H9 (cell line): Measurements from ENCODE around the gene CYP27B1. TPM values are rescaled to one million over a fixed set of nuclear protein-coding genes. Genes with fewer than 3 reads are reported as not detected.
A peak's percentile ranks its signal among the peaks of the same experiment; 100 is the strongest.

Source experiments
- DNase-seq: peaks from one replicate; pipeline ENCODE4 v3.0.0-alpha.2; 2017
- H2AFZ ChIP-seq: one replicate; pipeline ENCODE4 v1.6.1; 2013; ENCODE audit warnings: mild to moderate bottlenecking, low read length, control low read depth, moderate library complexity
- H2AK5ac ChIP-seq: 2 replicates; pipeline ENCODE4 v1.6.1; 2013; ENCODE audit warnings: low read length, control low read depth, mixed read lengths; ENCODE audit not compliant: insufficient read length
- H2BK120ac ChIP-seq: one replicate; pipeline ENCODE4 v1.6.1; 2013; ENCODE audit warnings: low read depth, mild to moderate bottlenecking, low read length, control low read depth, inconsistent platforms; ENCODE audit not compliant: poor library complexity, severe bottlenecking
- H2BK12ac ChIP-seq: 2 replicates; pipeline ENCODE4 v1.6.1; 2013; ENCODE audit warnings: low read length, control low read depth, mixed read lengths, low read depth; ENCODE audit not compliant: insufficient read length
- H2BK15ac ChIP-seq: 2 replicates; pipeline ENCODE4 v1.6.1; 2013; ENCODE audit warnings: low read depth, low read length, control low read depth
- H2BK20ac ChIP-seq: one replicate; pipeline ENCODE4 v1.6.1; 2013; ENCODE audit warnings: low read depth, mild to moderate bottlenecking, low read length, control low read depth, inconsistent platforms; ENCODE audit not compliant: poor library complexity, severe bottlenecking
- H2BK5ac ChIP-seq: 2 replicates; pipeline ENCODE4 v1.6.1; 2013; ENCODE audit warnings: low read length, control low read depth, mixed read lengths; ENCODE audit not compliant: insufficient read length
- H3K14ac ChIP-seq: 2 replicates; pipeline ENCODE4 v1.6.1; 2013; ENCODE audit warnings: low read length, control low read depth; ENCODE audit not compliant: insufficient read depth
- H3K18ac ChIP-seq: 2 replicates; pipeline ENCODE4 v1.6.1; 2013; ENCODE audit warnings: low read depth, mild to moderate bottlenecking, mixed read lengths, low read length, control low read depth; ENCODE audit not compliant: insufficient read length
- H3K23ac ChIP-seq: 2 replicates; pipeline ENCODE4 v1.6.1; 2013; ENCODE audit warnings: low read length, control low read depth, mixed read lengths, low read depth; ENCODE audit not compliant: insufficient read length
- H3K23me2 ChIP-seq: 2 replicates; pipeline ENCODE4 v1.6.1; 2013; ENCODE audit warnings: low read depth, mild to moderate bottlenecking, mixed read lengths, low read length, control low read depth; ENCODE audit not compliant: insufficient read length, poor library complexity, severe bottlenecking
- H3K27ac ChIP-seq: 2 replicates; pipeline ENCODE4 v1.5.1; 2013; ENCODE audit warnings: low read length, control low read depth, mixed read lengths, low read depth; ENCODE audit not compliant: insufficient read length
- H3K27me3 ChIP-seq: 2 replicates; pipeline ENCODE4 v1.6.1; 2013; ENCODE audit warnings: low read length, control low read depth, inconsistent platforms; ENCODE audit not compliant: insufficient read depth
- H3K4ac ChIP-seq: 2 replicates; pipeline ENCODE4 v1.6.1; 2013; ENCODE audit warnings: low read depth, mild to moderate bottlenecking, control low read depth, inconsistent platforms, low read length, moderate library complexity
- H3K4me1 ChIP-seq: 2 replicates; pipeline ENCODE4 v1.6.1; 2013; ENCODE audit warnings: low read length, control low read depth, inconsistent platforms; ENCODE audit not compliant: insufficient read depth
- H3K4me2 ChIP-seq: 2 replicates; pipeline ENCODE4 v1.6.1; 2013; ENCODE audit warnings: low read length, control low read depth, mixed read lengths; ENCODE audit not compliant: insufficient read length, insufficient read depth
- H3K56ac ChIP-seq: 2 replicates; pipeline ENCODE4 v1.6.1; 2013; ENCODE audit warnings: low read depth, mild to moderate bottlenecking, mixed read lengths, low read length, control low read depth; ENCODE audit not compliant: insufficient read length
- H3K79me1 ChIP-seq: 2 replicates; pipeline ENCODE4 v1.6.1; 2013; ENCODE audit warnings: low read depth, mild to moderate bottlenecking, moderate library complexity, low read length, control low read depth, inconsistent platforms; ENCODE audit not compliant: insufficient read depth, poor library complexity, severe bottlenecking
- H3K79me2 ChIP-seq: 2 replicates; pipeline ENCODE4 v1.6.1; 2013; ENCODE audit warnings: low read length, control low read depth, inconsistent platforms; ENCODE audit not compliant: insufficient read depth
- H3K9ac ChIP-seq: 2 replicates; pipeline ENCODE4 v1.6.1; 2013; ENCODE audit warnings: low read length, control low read depth, mixed read lengths; ENCODE audit not compliant: insufficient read length; ENCODE audit errors: extremely low read depth
- H3K9me3 ChIP-seq: one replicate; pipeline ENCODE4 v1.6.1; 2013; ENCODE audit warnings: low read depth, low read length, inconsistent platforms; ENCODE audit not compliant: control insufficient read depth
- H3T11ph ChIP-seq: one replicate; pipeline ENCODE4 v1.6.1; 2013; ENCODE audit warnings: mild to moderate bottlenecking, low read length, control low read depth, inconsistent platforms
- H4K20me1 ChIP-seq: one replicate; pipeline ENCODE4 v1.6.1; 2013; ENCODE audit not compliant: control insufficient read depth, insufficient read length, insufficient read depth
- H4K5ac ChIP-seq: 2 replicates; pipeline ENCODE4 v1.6.1; 2013; ENCODE audit warnings: low read depth, mild to moderate bottlenecking, mixed read lengths, low read length, control low read depth; ENCODE audit not compliant: insufficient read length
- H4K8ac ChIP-seq: replicated peaks from 2 replicates; pipeline ENCODE4 v1.6.1; 2013; ENCODE audit warnings: low read length, control low read depth, mixed read lengths, low read depth; ENCODE audit not compliant: insufficient read length
- H4K91ac ChIP-seq: 2 replicates; pipeline ENCODE4 v1.6.1; 2013; ENCODE audit warnings: low read depth, mild to moderate bottlenecking, moderate library complexity, mixed read lengths, low read length, control low read depth; ENCODE audit not compliant: insufficient read length
- H3K27ac Mint-ChIP-seq, 3 experiments: 2 replicates in 2 of 3; 3 replicates in 1 of 3; pipeline ENCODE4 v1.8.0; 2020 to 2021; ENCODE audit warnings: mixed read lengths in 3 of 3, mild to moderate bottlenecking in 1 of 3, moderate library complexity in 1 of 3
- H3K27me3 Mint-ChIP-seq: 2 replicates; pipeline ENCODE4 v1.8.0; 2021; ENCODE audit warnings: low read depth, mild to moderate bottlenecking, moderate library complexity, mixed read lengths
- H3K36me3 Mint-ChIP-seq, 3 experiments: 2 replicates in 2 of 3; 3 replicates in 1 of 3; pipeline ENCODE4 v1.8.0; 2020 to 2021; ENCODE audit warnings: low read depth in 3 of 3, mixed read lengths in 3 of 3; ENCODE audit not compliant: insufficient read depth in 1 of 3
- H3K4me1 Mint-ChIP-seq, 2 experiments: 2 replicates each; pipeline ENCODE4 v1.8.0; 2020; ENCODE audit warnings: mixed read lengths in 2 of 2
- H3K4me3 Mint-ChIP-seq, 2 experiments: 2 replicates in 1 of 2; 3 replicates in 1 of 2; pipeline ENCODE4 v1.8.0; 2020 to 2021; ENCODE audit warnings: mild to moderate bottlenecking in 2 of 2, mixed read lengths in 2 of 2, moderate library complexity in 1 of 2
- H3K9me3 Mint-ChIP-seq, 2 experiments: 2 replicates in 1 of 2; 3 replicates in 1 of 2; pipeline ENCODE4 v1.8.0; 2020; ENCODE audit warnings: mild to moderate bottlenecking in 2 of 2, mixed read lengths in 2 of 2, moderate library complexity in 1 of 2
- WGBS: extraction: QIAGEN DNeasy Blood & Tissue Kit; methylation state at CpG from one replicate; pipeline ENCODE4 v1.1.7; 2013; ENCODE audit warnings: missing lambda C conversion rate, low lambda C conversion rate, mixed read lengths; ENCODE audit not compliant: insufficient read length; ENCODE audit errors: extremely low coverage; 5-methylcytosine and 5-hydroxymethylcytosine counted together
- total RNA-seq: library from RNA; stranded (reverse); gene quantifications from 2 replicates; pipeline ENCODE4 v1.2.1, GENCODE V29; 2021
- TF ChIP-seq, protein P1 (sequence below): fragments of 200-600 bp; sonication (generic); conservative IDR thresholded peaks from 3 replicates; pipeline ENCODE4 v1.8.0; 2021; ENCODE audit warnings: antibody characterized with exemption, mild to moderate bottlenecking

CYP27B1 gene
- total RNA-seq, 1 experiment from 2014 or later, result 6.1 TPM

DNA sequence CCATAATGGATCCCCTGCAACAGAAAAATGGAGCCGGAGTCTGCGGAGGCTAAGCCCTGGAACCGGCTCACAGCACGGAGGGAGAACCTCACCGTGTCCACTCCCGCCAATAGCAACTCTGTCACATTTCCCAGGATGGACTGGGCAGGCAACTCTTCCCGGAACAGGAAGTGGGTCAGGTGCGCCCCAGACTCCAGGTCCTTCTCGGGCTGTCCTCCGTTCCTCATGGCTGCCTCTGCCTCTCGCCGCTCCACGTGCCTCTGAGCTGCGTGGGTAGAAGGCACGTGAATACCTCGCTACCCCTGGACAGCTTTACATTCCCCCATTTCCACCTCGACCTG is 2.2 kb downstream of the CYP27B1 start:
- TF ChIP-seq, protein P1, sequence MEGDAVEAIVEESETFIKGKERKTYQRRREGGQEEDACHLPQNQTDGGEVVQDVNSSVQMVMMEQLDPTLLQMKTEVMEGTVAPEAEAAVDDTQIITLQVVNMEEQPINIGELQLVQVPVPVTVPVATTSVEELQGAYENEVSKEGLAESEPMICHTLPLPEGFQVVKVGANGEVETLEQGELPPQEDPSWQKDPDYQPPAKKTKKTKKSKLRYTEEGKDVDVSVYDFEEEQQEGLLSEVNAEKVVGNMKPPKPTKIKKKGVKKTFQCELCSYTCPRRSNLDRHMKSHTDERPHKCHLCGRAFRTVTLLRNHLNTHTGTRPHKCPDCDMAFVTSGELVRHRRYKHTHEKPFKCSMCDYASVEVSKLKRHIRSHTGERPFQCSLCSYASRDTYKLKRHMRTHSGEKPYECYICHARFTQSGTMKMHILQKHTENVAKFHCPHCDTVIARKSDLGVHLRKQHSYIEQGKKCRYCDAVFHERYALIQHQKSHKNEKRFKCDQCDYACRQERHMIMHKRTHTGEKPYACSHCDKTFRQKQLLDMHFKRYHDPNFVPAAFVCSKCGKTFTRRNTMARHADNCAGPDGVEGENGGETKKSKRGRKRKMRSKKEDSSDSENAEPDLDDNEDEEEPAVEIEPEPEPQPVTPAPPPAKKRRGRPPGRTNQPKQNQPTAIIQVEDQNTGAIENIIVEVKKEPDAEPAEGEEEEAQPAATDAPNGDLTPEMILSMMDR, result no peak
- Histone ChIP-seq H3K56ac (no peak overlapping the region), H3K4me2 (peak overlapping the region; percentile 80), H3K4me1 (peaks cover 3% of the 10 kb centered on the region; the same call in 1 of the 2 replicates), H3K79me1 (no peaks in the 10 kb centered on the region), H3K27ac (no peak overlapping the region), H4K91ac (no peak overlapping the region), H2BK15ac (no peak overlapping the region), H4K8ac (no peak overlapping the region), H3T11ph (no peak overlapping the region), H3K9ac (no peak overlapping the region), H3K23me2 (peaks cover 25% of the 10 kb centered on the region), H2AFZ (no peak overlapping the region), H2BK12ac (no peak overlapping the region), H2BK5ac (no peak overlapping the region), H3K18ac (no peak overlapping the region), H3K79me2 (no peaks in the 10 kb centered on the region), H3K27me3 (peaks cover 31% of the 10 kb centered on the region; the same call in 1 of the 2 replicates), H2AK5ac (no peak overlapping the region), H3K14ac (no peak overlapping the region; the same call in 1 of the 2 replicates), H2BK20ac (no peak overlapping the region), H3K4ac (no peak overlapping the region), H3K9me3 (no peaks in the 10 kb centered on the region), H2BK120ac (no peak overlapping the region), H4K5ac (no peak overlapping the region), H3K23ac (no peak overlapping the region), H4K20me1 (no peaks in the 10 kb centered on the region)
- Mint-ChIP-seq H3K36me3 (peaks cover 7 to 20% (median 15%) of the 10 kb centered on the region in 3 experiments; a peak in 6 of 7 replicates), H3K27me3 (peaks cover 48% of the 10 kb centered on the region), H3K4me3 (peak overlapping the region; percentile 57 to 75), H3K27ac (no peak overlapping the region), H3K4me1 (peaks cover 27 to 40% of the 10 kb centered on the region in 2 experiments), H3K9me3 (no peaks in the 10 kb centered on the region)
- WGBS, result no CpG with 5 or more reads among the region's 17 CpGs
- DNase-seq, result peak; percentile 59
